GM18505 (cell line): ENCODE results near the gene VAPB.

ENCODE experiments used
- ATAC-seq: cut with Tn5 transposase; IDR thresholded peaks from one replicate; pipeline ENCODE4 v1.9.1; 2021; ENCODE audit not compliant: unreplicated experiment
- POLR2A ChIP-seq: IDR thresholded peaks from 4 replicates; pipeline ENCODE4 v1.6.1; 2011; ENCODE audit warnings: borderline replicate concordance; ENCODE audit not compliant: insufficient read depth, insufficient read length; ENCODE audit errors: extremely low read depth

VAPB gene

GRCh38 chr20:58497076-58497641 lies 108.1 kb downstream of the VAPB start:
- no peak for ATAC-seq
- TF ChIP-seq POLR2A = no peak

GRCh38 chr20:58497724-58498469 lies 108.9 kb downstream of the VAPB start:
- no peak for ATAC-seq

GRCh38 chr20:58498470-58499068 lies 109.5 kb downstream of the VAPB start:
- TF ChIP-seq POLR2A = no peak
- ATAC-seq = no peak

More at GRCh38 chr20:58497724-58498469, 108.9 kb downstream of the VAPB start:
- TF ChIP-seq POLR2A = no peak

- TF ChIP-seq POLR2A = no peak
Observed at GRCh38 chr20:58500256-58500655, 111.2 kb downstream of the VAPB start.

More at GRCh38 chr20:58500256-58500655, 111.2 kb downstream of the VAPB start:
- no peak for ATAC-seq
